Activated CD4-positive, alpha-beta T cell treated with anti-CD3 and anti-CD28 coated beads, Interleukin-2, Interleukin-4, amounts not matched to agents 100 ng/mL and 50 ng/mL, durations not matched to agents 16 hours and 8 hours (primary cell): Measurements from ENCODE around the gene PRPF6.
A peak's percentile ranks its signal among the peaks of the same experiment; 100 is the strongest.
"Not testable (repeated sequence)": the region's sequence is repeated elsewhere in the genome, so short reads cannot be mapped to it uniquely, and the experiment has no call there.

Experiments
- DNase-seq: peaks from one replicate; pipeline ENCODE4 v3.0.0-alpha.2; 2020; ENCODE audit warnings: low spot score

Gene PRPF6

GRCh38 chr20:64012385-64013154 lies 31.6 kb downstream of the PRPF6 start:
- not testable (repeated sequence) for DNase-seq

- no peak for DNase-seq
These were observed 34.7 kb downstream of the PRPF6 start for GRCh38 chr20:64015635-64016034.

GRCh38 chr20:64021124-64021975 lies 40.4 kb downstream of the PRPF6 start:
- DNase-seq = no peak

GRCh38 chr20:64022671-64023360 lies 41.9 kb downstream of the PRPF6 start:
- DNase-seq = no peak

GRCh38 chr20:64023361-64024140 lies 42.6 kb downstream of the PRPF6 start:
- DNase-seq = no peak

GRCh38 chr20:64024141-64024990 lies 43.4 kb downstream of the PRPF6 start:
- no peak for DNase-seq

GRCh38 chr20:64025101-64025825 lies 44.3 kb downstream of the PRPF6 start:
- DNase-seq = no peak

GRCh38 chr20:64025826-64026412 lies 45.0 kb downstream of the PRPF6 start:
- DNase-seq = no peak

GRCh38 chr20:64027981-64028685 lies 47.2 kb downstream of the PRPF6 start:
- DNase-seq = no peak

- no peak for DNase-seq
These were observed 48.6 kb downstream of the PRPF6 start for GRCh38 chr20:64029293-64030117.

GRCh38 chr20:64030371-64031134 lies 49.6 kb downstream of the PRPF6 start:
- DNase-seq = no peak

GRCh38 chr20:64031822-64032314 lies 50.9 kb downstream of the PRPF6 start:
- DNase-seq = no peak

GRCh38 chr20:64032706-64033624 lies 52.0 kb downstream of the PRPF6 start:
- DNase-seq = no peak

GRCh38 chr20:64033981-64034493 lies 53.1 kb downstream of the PRPF6 start:
- no peak for DNase-seq

GRCh38 chr20:64035066-64035932 lies 54.4 kb downstream of the PRPF6 start:
- peak; percentile 74 for DNase-seq
